ENCODE measurements around the gene SLC47A2. TPM values are rescaled to one million over a fixed set of nuclear protein-coding genes. Genes with fewer than 3 reads are reported as not detected.

SLC47A2 gene
- total and polyA plus RNA-seq, 5 experiments from 2014 or later, result not detected

DNA sequence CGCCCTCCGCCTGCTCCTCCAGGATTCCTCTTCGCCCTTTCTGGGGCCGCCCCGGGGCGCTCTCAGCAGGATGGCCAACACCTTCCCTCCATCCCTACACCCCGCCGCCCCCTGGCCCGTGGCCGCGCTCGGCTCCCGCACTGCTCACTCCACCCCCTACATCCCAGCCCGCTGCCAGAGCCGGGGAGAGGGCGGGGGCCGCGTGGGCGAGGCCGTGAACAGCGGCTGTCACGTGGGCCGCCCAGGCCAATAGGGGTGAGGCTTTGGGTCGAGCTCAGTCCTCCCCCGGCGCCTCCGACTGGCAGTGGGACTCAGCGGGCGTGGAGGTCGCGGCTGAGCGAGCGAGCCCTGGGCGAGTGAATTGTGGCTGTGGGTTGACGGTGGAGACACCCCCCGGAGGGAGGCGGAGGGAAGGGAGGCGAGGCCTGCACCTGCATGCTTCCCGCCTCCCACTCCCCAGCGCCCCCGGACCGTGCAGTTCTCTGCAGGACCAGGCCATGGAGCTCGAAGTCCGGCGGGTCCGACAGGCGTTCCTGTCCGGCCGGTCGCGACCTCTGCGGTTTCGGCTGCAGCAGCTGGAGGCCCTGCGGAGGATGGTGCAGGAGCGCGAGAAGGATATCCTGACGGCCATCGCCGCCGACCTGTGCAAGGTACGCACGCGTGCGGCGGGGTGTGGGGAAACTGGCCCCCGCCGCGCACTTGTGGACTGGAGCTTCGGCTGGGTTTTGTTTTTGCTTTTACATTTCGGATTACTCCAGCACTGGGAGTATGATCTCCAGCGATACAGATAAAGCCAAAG lies 67.7 kb downstream of the SLC47A2 start, which contains the start of gene ALDH3A2:
Gene ALDH3A2, plus strand, starts transcription at position 277 of the 799 bp plus-strand sequence. Its CDS starts 221 bp downstream, at position 498.
- H3K36me3 Mint-ChIP-seq, result peaks cover 9 to 18% (median 14%) of the 10 kb centered on the region in 3 donors
- no peaks in the 10 kb centered on the region for H3K27me3 Mint-ChIP-seq
- ATAC-seq, result peak; percentile 94 to 95
- peak within 1 kb of the TSS; percentile 91 to 98 (median 96) for H3K4me3 Mint-ChIP-seq
- peak; percentile 89 to 96 (median 90) for DNase-seq
- no peaks in the 10 kb centered on the region for H3K9me3 Mint-ChIP-seq
- H3K27ac Mint-ChIP-seq, result peak within 1 kb of the TSS; percentile 93 to 98 (median 96)
- POLR2A ChIA-PET, result interaction anchor here (0.5 to 3.4 kb wide), 22 partner anchors 15 to 329 kb away, joined by 3 to 28 read pairs (median 4); partner anchors contain the start of genes AKAP10, B9D1, MAPK7 and SLC47A1
- H3K4me1 Mint-ChIP-seq, result peaks cover 23 to 57% (median 36%) of the 10 kb centered on the region in 4 donors

DNA sequence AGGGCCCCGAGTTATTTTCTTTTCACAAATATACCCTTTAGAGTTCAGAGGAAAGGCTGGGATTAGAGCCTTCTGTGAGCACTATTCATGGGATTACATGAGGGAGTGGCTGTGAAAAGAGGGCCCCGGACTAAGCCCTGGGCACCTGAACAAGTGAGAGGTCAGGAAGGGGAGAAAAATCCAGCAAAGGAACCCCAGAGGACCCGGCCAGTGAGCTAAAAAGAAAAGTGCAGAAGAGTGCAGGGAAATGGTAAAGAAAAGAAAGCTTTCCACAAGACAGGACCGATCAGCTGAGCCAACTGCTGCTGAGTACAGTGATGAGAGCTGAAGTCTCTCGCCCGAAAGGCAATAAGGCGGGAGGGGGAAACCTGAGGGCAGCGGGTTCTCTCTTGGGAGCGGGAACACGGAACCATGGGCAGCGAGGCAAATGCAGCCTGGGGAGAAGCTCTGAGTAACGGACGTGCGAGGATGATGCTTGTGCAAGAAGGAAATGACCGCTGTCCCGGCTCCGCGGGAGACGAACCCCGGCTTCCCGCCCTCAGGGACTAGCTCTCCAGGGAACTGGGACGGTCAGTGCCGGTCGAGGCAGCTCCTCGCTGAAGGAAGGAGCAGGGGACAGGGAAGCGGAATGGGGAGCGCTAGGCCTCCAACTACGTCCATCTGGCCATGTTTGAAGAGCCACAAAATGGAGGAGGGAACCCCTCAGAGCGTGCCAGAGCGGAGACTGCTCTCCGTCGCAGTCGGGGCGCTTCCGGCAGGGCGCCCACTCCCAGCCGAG lies 68.5 kb downstream of the SLC47A2 start:
- DNase-seq (peak in 4 of 10 donors; percentile 3 to 24 (median 12)), ATAC-seq (peak; percentile 62 to 63)
- H3K9me3 Mint-ChIP-seq, result no peaks in the 10 kb centered on the region
- peak overlapping the region; percentile 93 to 98 (median 96) for H3K27ac Mint-ChIP-seq
- peaks cover 23 to 57% (median 36%) of the 10 kb centered on the region in 4 donors for H3K4me1 Mint-ChIP-seq
- POLR2A ChIA-PET, result interaction anchor here (0.6 to 3.4 kb wide), 21 partner anchors 10 to 330 kb away, joined by 3 to 28 read pairs (median 4); partner anchors contain the start of genes AKAP10, B9D1, MAPK7 and SLC47A1
- H3K36me3 Mint-ChIP-seq, result peaks cover 5 to 10% (median 7%) of the 10 kb centered on the region in 3 donors
- H3K4me3 Mint-ChIP-seq, result peak overlapping the region; percentile 91 to 98 (median 96)
- H3K27me3 Mint-ChIP-seq, result no peaks in the 10 kb centered on the region

DNA sequence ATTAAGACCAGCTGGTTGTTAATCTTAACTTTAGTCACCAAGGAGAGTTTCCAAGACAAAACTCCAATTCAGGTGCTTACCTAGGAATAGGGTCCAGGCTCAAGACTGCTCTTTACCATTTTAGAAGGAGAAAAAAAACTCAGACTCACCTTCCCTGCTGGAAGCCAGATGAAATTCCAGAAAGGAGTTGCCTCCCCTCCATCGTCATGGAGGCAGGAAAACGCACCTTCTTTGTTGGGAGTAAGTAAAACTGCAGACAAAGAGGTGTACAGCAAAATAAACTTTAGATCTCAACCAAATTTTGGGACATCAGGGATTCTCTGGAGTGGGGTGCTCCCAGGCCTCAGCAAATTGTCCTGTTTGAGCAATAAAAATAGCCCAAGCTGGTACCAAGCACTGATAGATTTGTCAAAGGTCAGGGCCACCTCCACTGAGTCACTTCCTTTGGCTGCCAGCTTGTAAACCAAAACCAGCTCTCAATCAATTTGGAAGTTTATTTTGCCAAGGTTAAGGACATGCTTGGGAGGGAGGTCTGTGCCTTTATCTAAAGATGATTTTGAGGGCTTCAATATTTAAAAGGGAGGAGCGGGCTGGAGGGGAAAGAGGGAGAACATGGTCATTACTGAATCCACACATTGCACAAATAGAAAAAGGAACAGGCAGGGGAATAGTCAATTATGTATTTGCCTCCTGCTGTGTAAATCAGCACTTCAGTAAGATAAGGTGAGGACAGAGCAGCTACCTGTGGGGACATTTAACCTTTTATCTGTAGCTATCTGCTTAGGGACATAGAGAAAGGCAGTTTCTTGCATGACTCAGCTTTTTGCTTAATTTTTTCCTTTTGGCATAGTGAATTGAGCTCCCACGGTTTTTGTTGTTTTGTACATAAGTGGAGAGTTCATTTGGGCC lies 69.3 kb downstream of the SLC47A2 start:
- POLR2A ChIA-PET, result interaction anchor here (0.8 to 3.4 kb wide), 6 partner anchors 9 to 122 kb away, joined by 3 to 28 read pairs (median 5); no protein-coding TSS in a partner anchor
- Mint-ChIP-seq H3K4me3 (peak overlapping the region; percentile 91 to 98 (median 96)), H3K27ac (peak overlapping the region; percentile 77 to 98 (median 96)), H3K36me3 (peaks cover 1 to 3% (median 3%) of the 10 kb centered on the region in 3 donors), H3K9me3 (no peaks in the 10 kb centered on the region), H3K4me1 (peaks cover 22 to 54% (median 35%) of the 10 kb centered on the region in 4 donors), H3K27me3 (no peaks in the 10 kb centered on the region)
- no peak for ATAC-seq
- DNase-seq, result peak in 2 of 10 donors; percentile 1 to 4

DNA sequence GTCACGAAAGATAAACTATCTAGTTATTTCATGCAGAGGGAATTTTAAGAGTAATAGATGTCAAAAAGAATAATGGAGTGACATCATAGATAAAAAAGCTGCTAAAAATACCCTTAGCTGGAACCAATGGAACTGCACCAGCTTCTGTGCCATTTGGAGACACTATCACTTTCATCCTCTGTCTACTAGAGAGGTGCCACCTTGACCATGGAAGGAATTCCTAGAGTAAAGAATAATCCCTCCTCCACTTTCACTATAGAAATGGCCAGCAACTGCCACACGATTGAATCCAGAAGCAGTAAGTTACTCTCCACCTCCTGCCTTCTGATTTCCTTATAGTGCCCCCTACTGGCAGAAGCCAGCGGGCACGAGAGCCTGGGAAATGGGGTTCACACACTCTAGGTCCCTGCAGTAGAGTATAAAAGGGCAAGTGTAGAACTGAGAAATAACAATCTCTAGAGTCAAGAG lies 70.6 kb downstream of the SLC47A2 start:
- Mint-ChIP-seq H3K9me3 (no peaks in the 10 kb centered on the region), H3K27me3 (no peaks in the 10 kb centered on the region), H3K4me3 (peak overlapping the region in 4 of 10 donors; percentile 29 to 88 (median 46)), H3K4me1 (peaks cover 15 to 42% (median 29%) of the 10 kb centered on the region in 4 donors), H3K27ac (peak overlapping the region in 4 of 10 donors; percentile 36 to 78 (median 56)), H3K36me3 (no peaks in the 10 kb centered on the region)
- POLR2A ChIA-PET, result interaction anchor here (0.7 to 1.0 kb wide), 2 partner anchors 125 to 182 kb away, joined by 3 to 5 read pairs; no protein-coding TSS in a partner anchor
- ATAC-seq (no peak), DNase-seq (peak in 9 of 10 donors; percentile 14 to 68 (median 42))

DNA sequence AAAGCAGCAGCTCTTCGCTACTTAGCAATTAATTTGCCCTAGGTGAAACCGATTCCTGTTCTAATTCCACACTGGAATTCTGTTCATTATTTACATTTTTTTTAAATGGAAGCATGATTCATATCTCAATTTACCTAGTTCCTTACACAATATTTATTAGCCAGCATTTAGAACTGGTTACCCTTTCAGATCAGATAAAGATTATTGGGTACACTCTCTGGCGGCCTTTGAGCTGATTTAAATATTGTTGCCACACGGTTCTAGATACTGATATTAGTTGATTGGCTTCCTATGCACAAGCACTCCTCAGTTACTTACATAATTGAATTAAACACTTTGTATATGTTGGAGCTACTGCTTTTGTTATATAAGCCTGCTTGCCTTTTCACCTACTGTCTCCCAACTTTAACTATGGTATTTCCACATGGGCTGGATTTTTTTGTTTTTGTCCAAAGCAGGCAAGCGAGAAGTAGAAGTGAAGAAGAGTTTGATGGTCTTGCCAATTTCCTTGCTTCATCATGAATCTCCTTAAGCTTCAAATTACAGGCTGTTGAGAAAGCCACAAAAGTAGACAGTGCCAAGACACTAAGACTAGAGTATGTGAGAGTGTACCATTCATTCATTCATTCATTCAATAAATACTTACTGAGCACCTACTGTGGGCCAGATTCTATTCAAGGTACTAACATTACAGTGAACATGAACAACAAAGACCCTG lies 71.7 kb downstream of the SLC47A2 start:
- POLR2A ChIA-PET, result interaction anchor here (1.0 kb wide), 1 partner anchor 126 kb away, joined by 3 read pairs; no protein-coding TSS in a partner anchor
- Mint-ChIP-seq H3K27me3 (no peaks in the 10 kb centered on the region), H3K4me3 (no peak overlapping the region), H3K27ac (no peak overlapping the region), H3K36me3 (no peaks in the 10 kb centered on the region), H3K9me3 (no peaks in the 10 kb centered on the region), H3K4me1 (peaks cover 15 to 33% (median 20%) of the 10 kb centered on the region in 4 donors)
- ATAC-seq (no peak), DNase-seq (no peak)

DNA sequence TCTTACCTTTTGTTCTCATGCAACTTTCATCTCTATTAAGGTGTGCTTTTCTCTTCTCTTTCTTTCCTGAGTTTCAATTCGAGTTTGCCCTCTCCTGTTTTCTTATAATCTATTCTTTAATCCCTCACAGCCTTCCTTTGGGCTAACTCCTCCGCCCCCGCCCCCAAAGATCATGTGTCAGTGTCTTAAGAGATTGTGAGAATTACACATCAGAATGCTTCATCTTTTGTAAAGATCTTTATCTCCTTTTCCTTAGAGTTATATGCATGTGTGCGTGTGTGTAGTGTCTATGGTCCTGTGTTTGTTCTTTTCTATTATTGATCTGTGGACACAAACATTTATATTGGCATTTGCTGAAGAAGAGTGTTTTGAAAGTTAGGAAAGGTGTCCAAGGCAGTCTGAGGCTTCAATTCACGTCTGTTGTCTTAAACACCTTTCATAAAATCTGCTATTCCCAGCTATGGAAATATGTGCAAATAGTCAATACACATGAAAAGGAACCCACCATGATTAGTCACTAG lies 74.0 kb downstream of the SLC47A2 start:
- peaks cover 0 to 5% (median 0%) of the 10 kb centered on the region in 3 donors for H3K36me3 Mint-ChIP-seq
- POLR2A ChIA-PET, result no interaction called here
- H3K9me3 Mint-ChIP-seq, result peaks cover 0 to 6% (median 2%) of the 10 kb centered on the region in 9 donors
- ATAC-seq (no peak), DNase-seq (no peak)
- H3K4me1 Mint-ChIP-seq, result peaks cover 7 to 11% (median 8%) of the 10 kb centered on the region in 4 donors
- peak overlapping the region in 1 of 10 donors; percentile 58 for H3K27ac Mint-ChIP-seq
- H3K4me3 Mint-ChIP-seq, result no peak overlapping the region
- H3K27me3 Mint-ChIP-seq, result peaks cover 0 to 8% (median 1%) of the 10 kb centered on the region in 5 donors

DNA sequence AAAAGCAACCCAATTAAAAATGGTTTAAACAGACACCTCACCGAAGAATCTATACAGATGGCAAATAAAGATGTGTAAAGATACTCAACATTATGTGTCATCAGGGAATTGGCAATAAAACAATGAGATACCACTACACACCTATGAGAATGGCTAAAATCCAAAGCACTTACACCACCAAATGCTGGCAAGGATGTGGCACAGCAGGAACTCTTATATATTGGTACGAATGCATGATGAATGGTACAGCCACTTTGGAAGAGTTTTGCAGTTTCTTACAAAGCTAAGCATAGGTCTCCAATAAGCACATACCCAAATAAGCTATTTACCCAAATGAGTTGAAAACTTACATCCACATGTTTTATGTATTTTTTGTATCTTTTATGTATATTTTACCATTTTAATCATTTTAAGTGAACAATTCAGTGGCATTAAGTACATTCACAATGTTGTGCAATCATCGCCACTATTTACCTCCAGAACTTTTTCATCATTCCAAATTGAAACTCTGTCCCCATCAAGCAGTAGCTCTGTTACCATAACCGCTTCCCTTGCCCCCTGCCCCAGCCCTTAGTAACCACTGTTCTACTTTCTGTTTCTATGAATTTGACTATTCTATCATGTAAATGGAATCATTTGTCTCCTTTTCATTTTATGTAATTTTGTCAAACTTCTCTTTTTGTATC lies 74.6 kb downstream of the SLC47A2 start:
- no peak overlapping the region for H3K27ac Mint-ChIP-seq
- POLR2A ChIA-PET, result no interaction called here

DNA sequence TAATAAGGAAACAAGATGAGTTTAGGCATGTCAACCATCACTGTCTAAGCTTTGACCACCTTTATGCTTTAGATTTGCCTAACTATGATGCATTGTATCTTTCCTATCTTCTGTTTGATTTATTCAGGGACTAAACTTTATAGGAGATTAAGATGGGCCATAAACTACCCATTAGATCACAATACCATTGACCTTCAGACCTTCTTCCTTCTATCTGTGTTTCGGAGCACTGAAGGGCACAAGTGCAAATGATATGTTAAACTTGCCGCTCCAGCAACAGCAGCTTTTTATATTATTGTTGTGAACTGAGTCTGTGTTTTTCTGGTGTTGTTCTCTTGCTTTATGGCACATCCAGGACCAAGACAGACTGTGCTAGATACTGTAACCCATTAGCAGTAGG lies 84.5 kb downstream of the SLC47A2 start:
- Mint-ChIP-seq H3K36me3 (peaks cover 0 to 3% (median 0%) of the 10 kb centered on the region in 3 donors), H3K4me1 (no peaks in the 10 kb centered on the region), H3K27me3 (peaks cover 5 to 38% (median 17%) of the 10 kb centered on the region in 5 donors), H3K27ac (no peak overlapping the region), H3K9me3 (no peaks in the 10 kb centered on the region), H3K4me3 (no peak overlapping the region)
- DNase-seq (no peak), ATAC-seq (no peak)
- POLR2A ChIA-PET, result no interaction called here

More for the DNA sequence above, 74.6 kb downstream of the SLC47A2 start:
- Mint-ChIP-seq H3K27me3 (peaks cover 0 to 14% (median 4%) of the 10 kb centered on the region in 5 donors), H3K36me3 (peaks cover 0 to 5% (median 0%) of the 10 kb centered on the region in 3 donors), H3K4me3 (no peak overlapping the region), H3K4me1 (peaks cover 2 to 6% (median 4%) of the 10 kb centered on the region in 4 donors), H3K9me3 (peaks cover 0 to 6% (median 2%) of the 10 kb centered on the region in 9 donors)
- ATAC-seq, result no peak
- DNase-seq, result no peak

DNA sequence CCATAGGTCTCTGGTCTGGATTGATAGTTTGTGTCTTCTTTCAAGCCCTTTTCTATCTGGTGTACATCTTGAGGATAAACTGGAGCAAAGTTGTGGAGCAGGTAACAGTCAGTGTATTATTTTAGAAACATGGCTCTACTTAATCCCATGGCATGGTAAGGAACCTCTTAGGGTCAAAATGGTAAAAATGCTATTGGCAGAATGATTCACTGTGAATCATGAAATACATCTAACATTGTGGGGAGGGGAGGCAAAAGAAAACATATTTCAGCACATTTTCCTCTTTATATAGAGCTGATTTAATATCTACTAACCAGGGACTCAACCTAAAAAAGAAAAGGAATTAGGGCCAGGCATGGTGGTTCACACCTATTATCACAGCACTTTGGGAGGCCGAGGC lies 85.7 kb downstream of the SLC47A2 start:
- Mint-ChIP-seq H3K4me1 (no peaks in the 10 kb centered on the region), H3K4me3 (no peak overlapping the region), H3K27me3 (peaks cover 4 to 38% (median 17%) of the 10 kb centered on the region in 5 donors), H3K36me3 (peaks cover 0 to 3% (median 0%) of the 10 kb centered on the region in 3 donors), H3K9me3 (peaks cover 0 to 1% (median 0%) of the 10 kb centered on the region in 9 donors), H3K27ac (no peak overlapping the region)
- ATAC-seq, result no peak
- POLR2A ChIA-PET, result no interaction called here
- DNase-seq, result no peak

DNA sequence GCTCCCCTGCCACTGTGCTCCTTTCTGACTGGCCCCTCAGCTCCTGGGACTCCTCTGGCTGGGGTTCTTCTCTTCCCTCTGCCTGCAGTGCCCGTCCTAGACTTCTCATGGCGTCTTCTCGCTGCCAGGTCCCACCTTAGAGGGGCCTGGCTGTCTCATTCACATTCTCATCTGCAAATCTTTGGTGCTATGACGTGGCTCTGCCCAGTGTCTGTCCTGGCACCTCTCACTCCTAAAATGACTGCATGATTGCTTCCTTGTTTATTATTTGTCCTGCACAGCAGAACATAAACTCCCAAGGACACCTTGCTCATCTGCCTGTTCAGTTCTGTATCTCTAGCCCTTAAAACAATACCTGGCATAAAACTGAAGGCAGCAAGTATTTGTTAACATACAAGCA lies 86.3 kb downstream of the SLC47A2 start:
- H3K27me3 Mint-ChIP-seq, result peaks cover 2 to 32% (median 13%) of the 10 kb centered on the region in 5 donors
- no peak overlapping the region for H3K27ac Mint-ChIP-seq
- H3K4me1 Mint-ChIP-seq, result no peaks in the 10 kb centered on the region
- no peak overlapping the region for H3K4me3 Mint-ChIP-seq
- POLR2A ChIA-PET, result no interaction called here
- no peak for ATAC-seq
- DNase-seq, result no peak
- H3K9me3 Mint-ChIP-seq, result peaks cover 0 to 1% (median 0%) of the 10 kb centered on the region in 9 donors
- H3K36me3 Mint-ChIP-seq, result peaks cover 0 to 3% (median 0%) of the 10 kb centered on the region in 3 donors

All from naive thymus-derived CD8-positive, alpha-beta T cell (primary cell).